IPS-NIHi7 (cell line): Measurements from ENCODE around the gene EXOC2.
"Not testable (repeated sequence)": the region's sequence is repeated elsewhere in the genome, so short reads cannot be mapped to it uniquely, and the experiment has no call there.

ENCODE experiments used
- DNase-seq: peaks from one replicate; pipeline ENCODE4 v3.0.0; 2012; ENCODE audit warnings: mixed read lengths; ENCODE audit errors: extremely low spot score

The EXOC2 gene

DNA sequence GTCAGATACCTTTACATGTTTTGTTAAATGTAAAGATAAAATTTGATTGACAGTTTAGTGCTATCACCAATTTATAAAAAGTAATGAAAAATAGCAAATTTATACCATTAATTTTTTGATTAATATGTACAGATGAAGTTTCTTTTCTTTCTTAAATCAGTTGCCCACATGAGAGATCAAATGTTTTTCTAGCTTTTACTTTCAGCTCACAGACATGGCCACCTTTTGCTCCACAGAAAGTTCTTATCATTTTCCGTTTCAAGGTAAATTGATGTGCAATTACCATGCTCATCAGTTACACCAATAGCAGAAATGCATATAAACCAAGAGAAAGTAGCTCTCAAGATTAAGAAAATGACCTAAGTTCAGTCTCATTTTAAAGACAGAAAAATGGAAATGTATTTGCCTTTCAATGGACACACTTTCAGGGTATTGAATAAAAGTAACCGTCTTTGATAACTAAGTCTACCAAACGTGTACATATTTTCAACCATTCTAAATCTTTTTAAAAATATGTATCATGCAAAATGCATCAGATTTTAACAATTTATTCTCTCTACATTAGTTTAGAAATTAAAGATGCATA is 16.6 kb upstream of the EXOC2 start:
- DNase-seq: no peak

DNA sequence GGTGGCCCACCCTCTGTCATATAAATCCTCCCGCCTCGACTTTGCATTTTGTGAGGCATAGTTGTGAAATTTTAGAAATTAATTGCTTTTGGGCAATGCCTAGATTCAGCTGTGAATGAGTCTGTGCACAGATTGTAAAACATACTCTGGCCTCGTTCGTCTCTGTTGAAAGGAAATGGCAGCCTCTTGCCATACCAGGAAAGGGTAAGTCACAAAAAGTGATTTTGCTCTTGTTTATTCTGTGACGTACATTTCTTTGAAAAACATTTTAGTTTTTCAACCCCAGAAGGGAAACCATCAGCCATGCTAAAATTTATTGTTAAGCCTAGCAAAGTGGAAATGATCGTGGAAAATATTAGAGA is 15.3 kb upstream of the EXOC2 start:
- no peak for DNase-seq

DNA sequence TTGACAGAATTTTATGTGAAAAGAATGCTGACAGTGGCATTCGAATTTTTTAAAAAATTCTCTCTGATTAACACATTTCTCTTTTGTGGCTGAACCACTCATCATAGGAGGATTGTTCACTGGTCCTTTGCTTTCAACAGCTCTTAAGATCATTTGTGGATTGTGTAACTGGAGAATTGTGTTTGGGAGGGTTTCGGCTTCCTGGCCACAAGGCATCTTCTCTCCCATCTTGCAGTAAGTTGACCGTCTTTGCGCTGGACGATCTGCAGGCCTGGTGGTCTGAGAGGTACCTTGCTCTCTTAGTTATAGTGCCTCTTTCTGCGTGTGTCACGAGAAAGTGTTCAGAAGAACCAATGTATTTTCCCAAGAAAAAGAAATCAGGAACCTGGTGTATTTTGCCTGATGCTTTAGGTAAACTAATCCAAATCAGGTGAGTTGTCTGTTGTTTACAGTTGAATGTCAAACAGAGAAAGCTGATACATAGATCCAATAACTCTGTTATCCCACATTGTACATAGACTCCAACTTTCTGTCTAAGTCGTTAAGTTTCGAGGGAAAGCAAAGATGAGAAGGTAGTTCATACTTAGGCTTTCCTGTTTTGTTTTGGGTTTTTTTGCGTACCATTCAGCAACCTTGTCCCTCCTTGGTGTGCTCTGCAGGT is 14.8 kb upstream of the EXOC2 start:
- no peak for DNase-seq

DNA sequence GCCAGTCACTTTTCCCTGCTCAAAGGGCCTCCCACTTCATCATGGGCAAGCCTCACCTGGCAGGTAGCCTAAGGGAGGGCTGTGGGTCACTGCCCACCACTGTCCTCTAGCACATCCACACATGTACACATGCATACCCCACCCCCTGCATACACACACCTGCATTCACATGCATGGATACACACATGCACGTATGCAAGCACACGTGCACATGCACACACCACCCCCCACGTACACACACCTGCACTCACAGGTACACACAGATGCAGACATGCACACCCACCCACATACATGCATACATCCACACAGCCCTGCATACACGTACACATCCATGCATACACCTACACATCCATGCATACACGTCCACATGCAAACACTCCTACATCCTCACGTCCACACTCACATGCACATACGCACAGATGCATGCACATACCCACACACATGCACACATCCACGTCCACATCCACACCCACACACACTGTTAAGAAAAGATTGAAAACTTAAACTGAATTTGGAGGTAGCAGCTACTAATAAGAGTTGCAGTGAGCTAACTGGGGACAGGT is 14.0 kb upstream of the EXOC2 start:
- no peak for DNase-seq

DNA sequence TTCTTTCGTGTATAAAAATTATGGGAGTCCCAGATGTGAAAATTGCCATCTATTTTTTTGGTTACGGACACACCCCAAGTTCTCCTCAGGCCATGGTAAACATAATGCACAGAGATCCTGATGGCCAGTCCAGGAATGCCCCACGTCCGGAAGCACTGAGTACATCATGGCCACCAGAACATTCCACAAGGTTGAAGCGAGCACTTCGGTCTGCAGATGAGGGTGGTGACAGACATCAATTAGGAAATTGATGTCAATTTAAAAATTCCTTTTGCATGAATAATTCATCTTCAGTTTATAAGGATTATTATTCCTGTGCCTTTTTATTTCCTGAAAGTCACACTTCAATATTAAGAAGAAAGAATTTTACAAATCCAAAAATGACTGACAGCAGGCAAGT is 13.2 kb upstream of the EXOC2 start:
- no peak for DNase-seq

DNA sequence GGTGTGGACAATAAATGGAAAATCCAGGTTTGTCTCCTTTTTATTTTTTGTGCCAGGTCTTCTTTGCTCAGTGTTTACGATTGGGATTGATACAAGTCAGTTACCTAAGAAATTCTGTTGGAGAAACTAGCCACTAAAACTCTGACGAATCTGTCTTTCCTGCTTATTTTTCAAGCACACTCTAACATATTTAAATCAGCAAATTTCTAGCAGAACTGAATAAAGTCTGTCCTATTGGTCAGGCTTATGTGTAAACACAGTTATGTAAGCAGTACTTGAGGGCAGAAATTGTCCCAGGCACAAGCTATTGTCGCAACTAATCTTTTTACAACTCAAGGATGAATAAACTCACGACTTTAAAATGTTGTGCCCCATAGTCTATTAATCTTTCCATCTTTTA is 12.1 kb upstream of the EXOC2 start:
- no peak for DNase-seq

DNA sequence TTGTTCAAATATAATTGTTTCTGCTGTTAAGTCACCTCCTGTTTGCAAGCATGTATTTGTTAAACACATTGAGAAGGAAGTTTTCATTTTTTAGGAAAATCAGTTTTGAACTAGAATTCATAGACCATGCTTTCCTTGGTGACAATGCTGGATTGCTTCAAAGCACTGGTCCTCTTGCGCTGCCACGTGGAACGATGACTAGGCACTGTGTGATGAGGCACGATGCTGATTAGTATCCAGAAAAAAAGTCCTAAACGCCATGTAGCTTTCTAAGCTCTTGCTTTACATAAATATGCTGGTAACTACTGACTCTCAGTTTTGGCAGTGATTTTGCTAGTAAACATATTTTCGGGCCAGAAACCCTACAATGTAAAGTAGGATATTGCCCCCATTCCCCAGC is 11.1 kb upstream of the EXOC2 start:
- DNase-seq: no peak

DNA sequence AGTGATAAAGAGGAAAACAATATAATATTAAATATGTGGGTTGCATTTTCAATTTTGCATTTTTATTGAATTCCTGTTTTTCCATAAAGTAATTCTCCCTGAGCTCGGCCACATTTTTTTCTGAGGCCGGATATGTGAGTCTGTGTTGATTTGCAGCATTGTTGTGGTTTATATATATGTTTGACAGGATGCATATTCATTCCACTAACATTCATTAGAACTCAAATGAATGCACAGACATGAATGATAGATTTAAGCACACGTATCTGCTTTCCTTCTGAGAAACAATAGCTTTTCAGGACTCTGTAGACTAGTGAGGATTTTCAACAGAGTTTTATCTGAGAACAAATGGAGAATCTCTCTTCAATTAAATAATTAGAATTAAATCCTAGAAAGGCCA is 10.6 kb upstream of the EXOC2 start:
- no peak for DNase-seq

DNA sequence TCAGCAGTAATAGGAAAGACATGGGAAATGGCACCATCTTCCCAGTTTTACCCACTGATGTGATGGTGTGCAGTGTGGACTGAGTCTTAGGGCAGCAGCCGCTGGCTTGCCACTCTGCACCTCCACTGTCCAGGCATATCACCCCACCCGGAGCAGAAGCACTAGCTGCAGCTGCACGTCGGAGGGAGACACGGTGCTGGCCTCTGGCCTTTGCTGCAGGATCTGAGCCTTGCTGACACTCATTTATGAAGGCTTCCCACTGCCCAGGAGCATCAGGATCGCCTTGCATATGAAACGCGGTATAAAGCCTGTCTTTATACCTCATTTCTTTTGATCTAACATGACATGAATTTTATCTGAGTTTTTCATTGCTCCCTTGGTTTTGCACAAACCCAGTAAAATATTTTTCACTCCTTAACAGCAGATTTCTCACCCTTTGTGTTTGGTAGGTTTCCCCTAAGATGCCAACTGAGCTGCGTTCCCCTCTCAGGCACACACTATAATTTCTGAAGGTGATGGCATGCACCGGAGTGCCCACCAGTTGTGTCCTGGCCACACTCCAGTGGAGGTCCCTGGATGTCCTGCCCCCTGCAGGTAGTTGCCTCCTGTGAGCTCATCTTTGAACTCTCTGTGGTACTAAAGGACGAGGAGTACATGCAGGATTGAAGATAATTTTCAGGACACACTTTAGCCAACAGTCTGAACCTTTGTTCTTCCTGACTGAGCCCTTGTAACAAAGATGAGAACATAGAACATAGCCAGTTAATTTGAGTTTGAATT is 9.0 kb upstream of the EXOC2 start:
- peak; percentile 48 for DNase-seq

DNA sequence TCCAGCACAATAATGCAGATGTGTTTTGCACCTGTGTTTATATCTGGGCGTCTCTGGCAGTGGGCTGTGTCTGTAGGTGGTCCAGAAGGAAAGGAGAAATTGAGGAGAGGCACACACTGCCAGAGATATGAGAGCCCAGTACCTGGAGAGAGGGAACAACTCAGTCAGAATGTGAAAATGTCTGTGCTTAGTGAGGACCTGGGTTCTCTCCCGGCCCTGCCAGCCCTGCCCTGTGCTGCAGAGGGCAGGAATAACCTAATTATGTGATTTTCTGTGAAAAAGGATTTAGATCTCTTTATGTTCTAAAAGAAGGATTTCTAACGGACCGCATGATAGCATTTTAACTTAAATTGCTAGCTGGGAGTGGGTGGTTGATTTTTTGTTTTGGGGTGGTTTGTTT is 8.3 kb upstream of the EXOC2 start:
- DNase-seq: no peak

DNA sequence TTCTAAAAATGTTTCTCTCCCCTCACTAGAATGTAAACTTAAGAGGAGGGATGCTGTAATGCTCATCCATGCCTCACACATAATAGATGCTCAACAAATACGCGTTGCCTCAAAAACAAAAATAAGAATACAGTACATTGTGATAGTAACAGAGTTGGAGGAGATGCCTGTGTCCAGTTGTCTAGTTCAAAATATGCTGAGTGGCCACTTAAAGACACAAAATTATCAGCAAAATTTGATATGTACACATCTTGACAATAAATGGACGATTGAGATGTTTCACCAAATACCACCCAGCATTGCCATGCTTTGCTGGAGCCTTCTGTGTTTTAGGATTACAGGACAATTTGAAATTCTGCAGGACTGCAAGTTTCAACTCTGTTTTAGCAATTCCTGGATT is 7.6 kb upstream of the EXOC2 start:
- DNase-seq: no peak

DNA sequence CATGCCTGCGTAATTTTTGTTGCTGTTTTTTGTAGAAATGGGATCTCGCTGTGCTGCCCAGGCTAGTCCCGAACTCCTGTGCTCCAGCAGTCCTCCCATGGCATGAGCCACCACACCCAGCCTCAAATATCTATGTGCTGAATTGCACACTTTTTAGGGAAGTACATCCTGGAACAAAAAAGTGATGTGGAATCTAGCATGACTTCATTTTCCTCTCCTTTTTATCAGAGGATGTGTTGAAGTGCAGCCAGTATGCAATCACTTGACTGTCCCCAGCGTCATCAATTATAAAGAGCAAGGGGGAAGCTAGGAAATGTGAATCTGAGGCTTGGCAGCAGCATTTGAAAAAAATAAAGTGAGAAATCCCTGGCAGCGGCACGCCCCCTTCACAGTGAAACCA is 6.4 kb upstream of the EXOC2 start:
- DNase-seq: no peak

DNA sequence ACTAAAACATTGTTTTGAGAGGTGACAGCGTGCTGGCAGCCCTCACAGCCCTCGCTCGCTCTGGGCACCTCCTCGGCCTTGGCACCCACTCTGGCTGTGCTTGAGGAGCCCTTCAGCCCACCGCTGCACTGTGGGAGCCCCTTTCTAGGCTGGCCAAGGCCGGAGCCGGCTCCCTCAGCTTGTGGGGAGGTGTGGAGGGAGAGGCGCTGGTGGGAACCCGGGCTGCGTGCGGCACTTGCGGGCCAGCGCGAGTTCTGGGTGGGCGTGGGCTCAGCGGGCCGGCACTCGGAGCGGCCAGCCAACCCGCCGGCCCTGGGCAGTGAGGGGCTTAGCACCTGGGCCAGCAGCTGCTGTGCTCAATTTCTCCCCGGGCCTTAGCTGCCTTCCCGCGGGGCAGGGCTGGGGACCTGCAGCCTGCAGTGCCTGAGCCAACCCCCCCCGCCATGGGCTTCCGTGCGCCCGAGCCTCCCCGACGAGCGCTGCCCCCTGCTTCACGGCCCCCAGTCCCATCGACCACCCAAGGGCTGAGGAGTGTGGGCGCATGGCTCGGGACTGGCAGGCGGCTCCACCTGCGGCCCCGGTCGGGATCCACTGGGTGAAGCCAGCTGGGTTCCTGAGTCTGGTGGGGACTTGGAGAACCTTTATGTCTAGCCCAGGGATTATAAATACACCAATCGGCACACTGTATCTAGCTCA is 1.6 kb upstream of the EXOC2 start:
- not testable (repeated sequence) for DNase-seq

DNA sequence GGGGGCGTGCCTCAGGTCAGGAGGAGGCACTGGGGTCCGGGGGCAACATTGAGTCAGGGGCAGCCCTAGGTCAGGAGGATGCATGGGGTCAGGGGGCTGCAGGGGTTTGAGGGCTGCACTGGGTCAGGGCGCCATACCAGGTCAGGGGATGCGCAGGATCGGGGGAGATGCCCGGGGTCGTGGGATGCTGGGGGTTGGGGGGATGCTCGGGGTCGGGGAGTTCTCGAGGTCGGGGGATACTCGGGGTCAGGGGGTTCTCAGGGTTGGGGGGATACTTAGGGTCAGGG is 727 bp upstream of the EXOC2 start:
- no peak for DNase-seq

DNA sequence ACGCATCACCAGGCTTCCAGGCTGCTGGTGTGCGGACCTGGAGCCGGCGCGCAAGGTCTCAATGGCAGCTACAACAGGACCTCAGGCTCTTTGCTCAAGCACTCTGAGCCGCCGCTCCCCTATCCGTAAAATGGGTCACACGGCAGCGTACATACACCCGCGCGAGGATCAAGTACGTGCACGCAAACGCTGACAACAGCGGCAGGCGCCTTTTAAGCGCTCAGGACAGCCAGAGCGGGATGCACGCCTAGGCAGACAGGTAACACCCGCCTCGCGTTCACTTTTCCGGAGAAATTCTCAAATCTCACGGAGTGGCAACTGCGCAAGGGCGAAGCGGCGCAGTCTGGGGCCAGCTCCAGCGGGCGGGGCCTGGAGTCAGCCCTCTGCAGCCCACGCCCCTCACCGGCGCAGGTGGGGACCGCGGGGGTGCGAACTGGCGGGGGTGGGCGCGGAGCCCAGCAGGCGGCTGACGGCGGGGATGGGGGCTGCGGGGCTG is 535 bp downstream of the EXOC2 start:
- peak; percentile 58 for DNase-seq

DNA sequence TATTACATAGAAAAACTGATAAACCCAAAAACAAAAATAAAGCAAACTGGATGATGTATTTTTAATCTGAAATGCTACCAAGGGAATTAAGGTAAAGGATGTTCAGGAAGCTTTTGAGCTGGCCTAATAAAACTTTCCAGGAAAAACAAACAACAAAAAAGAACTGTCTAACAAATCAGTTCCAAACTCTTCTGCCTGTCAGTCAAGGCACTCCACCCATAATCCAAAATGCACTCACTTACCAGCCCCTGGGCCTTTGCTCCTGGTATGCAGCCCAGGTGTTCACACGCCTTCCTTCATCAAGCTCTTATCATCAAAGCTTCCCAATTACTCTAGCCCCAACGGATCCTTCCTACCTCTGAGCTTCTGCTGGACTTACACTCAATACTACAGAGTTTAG is 3.7 kb downstream of the EXOC2 start:
- no peak for DNase-seq

DNA sequence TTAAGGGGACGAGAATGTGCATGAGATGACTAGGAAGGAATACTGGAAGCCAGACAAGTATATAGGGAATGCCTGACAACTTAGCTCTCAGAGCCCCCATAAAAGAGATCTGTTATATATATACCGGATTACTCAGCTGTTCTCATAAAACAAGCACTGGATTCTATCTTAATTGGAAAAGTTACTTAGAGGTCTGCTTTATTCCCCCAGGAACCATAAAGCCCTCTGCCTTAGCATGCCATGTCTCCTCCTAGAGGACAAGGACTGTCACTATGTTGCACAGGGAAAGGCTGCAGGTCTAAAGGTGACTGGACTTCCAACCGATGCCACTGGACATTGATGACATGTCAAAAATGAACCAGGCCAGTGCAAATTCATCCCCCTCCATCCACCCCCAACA is 6.4 kb downstream of the EXOC2 start:
- no peak for DNase-seq

DNA sequence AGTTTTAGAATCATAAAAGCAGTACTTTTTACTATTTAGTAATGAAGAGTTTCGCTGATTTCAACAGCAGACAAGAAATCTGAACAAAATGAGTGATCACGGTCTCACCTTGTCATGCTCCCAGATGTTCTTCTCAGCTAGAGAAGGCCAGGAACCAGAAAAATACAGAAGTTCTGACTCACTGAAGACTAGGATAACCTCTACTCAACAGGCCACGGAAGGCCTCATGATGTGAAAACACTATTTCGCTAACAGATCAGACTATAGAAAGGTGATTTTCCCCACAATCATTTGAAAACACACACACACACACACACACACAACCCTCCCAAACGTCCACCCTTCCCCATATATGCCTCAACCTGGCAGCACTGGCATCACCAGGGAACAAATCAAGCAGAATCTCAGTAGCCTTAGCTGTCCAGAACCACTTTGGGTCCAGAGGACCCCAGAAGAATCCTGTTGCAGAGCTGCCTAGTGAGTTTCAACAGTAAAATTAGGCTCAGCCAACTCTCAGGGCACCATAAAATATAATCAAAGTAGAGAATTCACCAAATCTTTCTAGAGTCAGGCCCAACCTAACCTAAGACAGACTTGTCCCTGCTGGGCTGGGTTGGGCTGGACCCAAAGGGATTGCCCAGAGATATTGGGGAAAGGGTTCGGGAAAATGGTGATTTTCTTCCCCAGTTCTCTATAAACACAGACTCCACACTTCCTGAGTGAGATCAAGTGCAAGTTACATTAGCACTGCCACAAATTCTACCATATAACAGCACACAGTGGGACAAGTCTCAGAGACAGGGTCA is 7.9 kb downstream of the EXOC2 start:
- no peak for DNase-seq

DNA sequence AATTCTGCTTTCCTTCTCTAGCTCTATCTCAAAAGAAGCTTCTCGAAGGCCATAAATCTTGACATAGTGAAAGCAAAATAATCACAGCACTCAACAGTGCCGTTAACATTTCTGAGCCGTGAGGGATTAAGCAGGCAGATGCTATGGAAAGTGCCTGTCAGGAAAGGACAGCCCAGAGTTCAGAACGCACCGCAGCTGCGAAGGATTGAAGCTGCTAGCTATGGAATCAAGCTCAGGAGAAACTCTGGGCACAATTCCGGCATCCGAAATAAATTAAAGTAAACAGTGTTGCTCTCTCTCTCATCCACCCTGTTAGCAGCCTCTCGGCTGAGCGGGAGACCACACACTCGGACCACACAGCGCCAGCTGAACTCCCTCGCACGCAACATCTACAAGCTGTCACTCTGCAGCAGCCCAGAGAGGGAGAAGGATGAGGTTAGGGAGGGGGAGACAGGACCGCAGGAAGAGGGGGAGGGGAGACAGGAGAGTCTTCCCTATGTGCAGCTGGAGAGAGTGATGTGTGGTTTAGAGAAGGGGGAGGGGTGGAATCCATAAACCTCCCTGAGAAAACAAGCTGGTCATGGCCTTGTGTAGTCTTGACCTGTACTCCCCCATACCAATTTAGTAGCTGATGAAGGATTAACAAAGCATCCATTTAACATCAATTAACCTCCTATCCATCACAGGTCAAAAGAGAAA is 9.0 kb downstream of the EXOC2 start:
- peak; percentile 87 for DNase-seq

DNA sequence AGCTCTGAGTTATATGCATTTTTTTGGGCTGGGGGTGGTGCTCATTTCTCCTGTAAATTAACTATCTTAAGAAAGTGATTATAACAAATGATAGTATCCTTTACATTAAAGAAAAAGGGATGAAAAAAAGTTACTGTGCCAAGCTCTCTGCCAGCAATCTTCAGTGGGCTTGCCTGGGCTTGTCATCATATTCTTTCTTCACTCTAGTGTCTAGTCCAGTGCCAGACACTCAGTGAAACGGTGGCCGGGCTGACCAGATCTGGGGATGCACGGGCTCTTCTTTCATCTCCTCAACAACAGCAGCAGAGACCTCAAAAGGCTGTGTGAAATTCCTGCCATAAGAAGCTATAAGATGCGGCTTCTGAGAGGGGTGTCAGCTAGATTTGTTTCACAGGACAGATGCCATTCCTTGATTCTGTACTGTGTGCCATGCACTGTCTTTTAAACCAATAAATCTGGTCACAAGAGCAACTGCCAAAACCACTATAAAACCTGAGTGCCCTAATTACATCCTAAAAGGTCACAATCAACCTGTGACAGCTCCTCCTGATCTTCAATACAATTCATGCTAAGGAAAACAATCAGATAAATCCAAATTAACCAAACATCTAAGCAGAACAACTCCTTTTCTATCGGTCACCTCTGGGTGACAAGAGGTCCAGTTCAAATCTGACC is 12.1 kb downstream of the EXOC2 start:
- DNase-seq: no peak
